Measurements from ENCODE around the gene COL26A1. TPM values are rescaled to one million over a fixed set of nuclear protein-coding genes. Genes with fewer than 3 reads are reported as not detected.

Gene COL26A1
- polyA plus RNA-seq, 1 donor (not counting 4 experiments of a cell fraction or from before 2014, with no cell fraction given) = not detected

DNA sequence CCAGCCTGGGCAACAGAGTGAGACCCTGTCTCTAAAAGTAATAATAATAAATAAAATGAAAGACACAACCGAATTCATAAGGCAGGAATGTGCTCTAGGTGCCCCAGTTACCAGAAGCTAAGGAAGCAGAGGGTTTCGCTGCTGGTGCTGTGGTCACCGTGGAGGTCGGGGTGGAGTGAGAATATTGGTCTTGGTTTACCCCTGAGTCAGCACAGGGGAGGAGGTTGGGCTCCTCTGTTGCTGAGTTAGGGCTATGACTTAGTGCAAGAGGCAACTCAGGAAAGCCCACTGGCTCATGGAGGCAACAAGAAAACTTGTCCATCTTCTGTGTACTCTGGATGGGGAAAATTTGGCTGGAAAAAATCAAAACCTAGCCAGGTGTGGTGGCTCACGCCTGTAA lies 149.3 kb downstream of the COL26A1 start:
- Histone ChIP-seq H2AFZ (ENCODE audit: control insufficient read depth, low read length) (no peak overlapping the region), H3K9me3 (ENCODE audit: control insufficient read depth, low read depth, low read length) (no peaks in the 10 kb centered on the region), H3K9me1 (ENCODE audit: control insufficient read depth, extremely low read depth, insufficient read depth, low read length) (no peaks in the 10 kb centered on the region), H3K36me3 (ENCODE audit: control insufficient read depth in 2 of 2, extremely low read depth in 1 of 2, insufficient read depth in 2 of 2, low read length in 2 of 2) (no peaks in the 10 kb centered on the region), H3K4me1 (ENCODE audit: control insufficient read depth, extremely low read depth, insufficient read depth, low read length) (no peaks in the 10 kb centered on the region), H3K27ac (ENCODE audit: control insufficient read depth, insufficient read depth, low read length) (no peak overlapping the region), H3K4me3 (ENCODE audit: control insufficient read depth in 2 of 3, extremely low read depth in 1 of 3, insufficient read depth in 2 of 3, low read depth in 1 of 3, low read length in 3 of 3) (no peak overlapping the region), H3K27me3 (ENCODE audit: control insufficient read depth, extremely low read depth, insufficient read depth, low read length) (no peaks in the 10 kb centered on the region), H3K9ac (ENCODE audit: control insufficient read depth, extremely low read depth, insufficient read depth, low read length) (no peak overlapping the region), H4K20me1 (ENCODE audit: control insufficient read depth, extremely low read depth, insufficient read depth, low read length) (no peaks in the 10 kb centered on the region), H3K4me2 (ENCODE audit: control insufficient read depth, extremely low read depth, insufficient read depth, low read depth, low read length) (no peak overlapping the region), H3K79me2 (ENCODE audit: control insufficient read depth, insufficient read depth, low read length) (no peaks in the 10 kb centered on the region)
- dilution Hi-C loops (cut with MboI; ENCODE audit: extremely low pct_ligation_motif_present, low sequenced_read_pairs) = no loop called here
- no peak for FAIRE-seq
- no peak for DNase-seq (ENCODE audit: low read depth, low spot score)
- TF ChIP-seq EZH2 (IDR thresholded peaks at IDR 0.05; ENCODE audit: low read length) = no peak
- TF ChIP-seq, protein P1, sequence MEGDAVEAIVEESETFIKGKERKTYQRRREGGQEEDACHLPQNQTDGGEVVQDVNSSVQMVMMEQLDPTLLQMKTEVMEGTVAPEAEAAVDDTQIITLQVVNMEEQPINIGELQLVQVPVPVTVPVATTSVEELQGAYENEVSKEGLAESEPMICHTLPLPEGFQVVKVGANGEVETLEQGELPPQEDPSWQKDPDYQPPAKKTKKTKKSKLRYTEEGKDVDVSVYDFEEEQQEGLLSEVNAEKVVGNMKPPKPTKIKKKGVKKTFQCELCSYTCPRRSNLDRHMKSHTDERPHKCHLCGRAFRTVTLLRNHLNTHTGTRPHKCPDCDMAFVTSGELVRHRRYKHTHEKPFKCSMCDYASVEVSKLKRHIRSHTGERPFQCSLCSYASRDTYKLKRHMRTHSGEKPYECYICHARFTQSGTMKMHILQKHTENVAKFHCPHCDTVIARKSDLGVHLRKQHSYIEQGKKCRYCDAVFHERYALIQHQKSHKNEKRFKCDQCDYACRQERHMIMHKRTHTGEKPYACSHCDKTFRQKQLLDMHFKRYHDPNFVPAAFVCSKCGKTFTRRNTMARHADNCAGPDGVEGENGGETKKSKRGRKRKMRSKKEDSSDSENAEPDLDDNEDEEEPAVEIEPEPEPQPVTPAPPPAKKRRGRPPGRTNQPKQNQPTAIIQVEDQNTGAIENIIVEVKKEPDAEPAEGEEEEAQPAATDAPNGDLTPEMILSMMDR (optimal IDR thresholded peaks at IDR 0.05 in 1 of 3, IDR thresholded peaks at IDR 0.05 in 1 of 3, conservative IDR thresholded peaks at IDR 0.05 in 1 of 3; ENCODE audit: extremely low read depth in 1 of 3, insufficient read depth in 2 of 3, low read length in 3 of 3) = no peak

DNA sequence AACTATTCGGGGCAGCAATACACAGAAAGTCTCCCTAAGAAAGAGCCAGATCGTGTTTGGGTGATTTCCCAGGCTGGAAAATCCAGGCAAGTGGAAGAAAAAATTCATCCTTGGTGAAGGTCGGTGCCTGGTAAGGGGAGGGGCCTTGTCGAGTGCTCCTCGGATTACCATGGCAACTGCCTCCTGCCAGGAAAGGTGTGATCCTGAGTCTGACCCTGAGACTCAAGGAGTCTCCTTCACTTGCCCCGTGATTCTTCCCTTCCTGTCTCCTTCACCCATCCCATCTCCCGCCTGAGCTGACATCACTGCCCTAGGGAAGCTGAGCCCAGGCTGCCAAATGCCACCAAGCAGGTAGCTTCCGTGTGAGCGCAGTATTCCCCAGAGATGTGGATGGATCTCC lies 154.2 kb downstream of the COL26A1 start:
- no peak overlapping the region for H3K4me3 ChIP-seq (ENCODE audit: control insufficient read depth in 2 of 3, extremely low read depth in 1 of 3, insufficient read depth in 2 of 3, low read depth in 1 of 3, low read length in 3 of 3)
- no peaks in the 10 kb centered on the region for H3K36me3 ChIP-seq (ENCODE audit: control insufficient read depth in 2 of 2, extremely low read depth in 1 of 2, insufficient read depth in 2 of 2, low read length in 2 of 2)
- TF ChIP-seq, protein P1 (optimal IDR thresholded peaks at IDR 0.05 in 1 of 3, IDR thresholded peaks at IDR 0.05 in 1 of 3, conservative IDR thresholded peaks at IDR 0.05 in 1 of 3; ENCODE audit: extremely low read depth in 1 of 3, insufficient read depth in 2 of 3, low read length in 3 of 3) = no peak
- no peak for TF ChIP-seq EZH2 (IDR thresholded peaks at IDR 0.05; ENCODE audit: low read length)
- H3K79me2 ChIP-seq (ENCODE audit: control insufficient read depth, insufficient read depth, low read length) = no peaks in the 10 kb centered on the region
- no peak overlapping the region for H2AFZ ChIP-seq (ENCODE audit: control insufficient read depth, low read length)
- DNase-seq (ENCODE audit: low read depth, low spot score) (no peak), FAIRE-seq (no peak)
- H3K27me3 ChIP-seq (ENCODE audit: control insufficient read depth, extremely low read depth, insufficient read depth, low read length) = peaks cover 11% of the 10 kb centered on the region
- H3K4me2 ChIP-seq (ENCODE audit: control insufficient read depth, extremely low read depth, insufficient read depth, low read depth, low read length) = no peak overlapping the region
- dilution Hi-C loops (cut with MboI; ENCODE audit: extremely low pct_ligation_motif_present, low sequenced_read_pairs) = no loop called here
- H3K9me1 ChIP-seq (ENCODE audit: control insufficient read depth, extremely low read depth, insufficient read depth, low read length) = no peaks in the 10 kb centered on the region
- no peaks in the 10 kb centered on the region for H3K9me3 ChIP-seq (ENCODE audit: control insufficient read depth, low read depth, low read length)
- no peak overlapping the region for H3K27ac ChIP-seq (ENCODE audit: control insufficient read depth, insufficient read depth, low read length)
- no peaks in the 10 kb centered on the region for H3K4me1 ChIP-seq (ENCODE audit: control insufficient read depth, extremely low read depth, insufficient read depth, low read length)
- no peaks in the 10 kb centered on the region for H4K20me1 ChIP-seq (ENCODE audit: control insufficient read depth, extremely low read depth, insufficient read depth, low read length)
- no peak overlapping the region for H3K9ac ChIP-seq (ENCODE audit: control insufficient read depth, extremely low read depth, insufficient read depth, low read length)

Data from keratinocyte (primary cell).